Fibroblast of lung (primary cell): ENCODE measurements around the gene SLC25A44.

ENCODE experiments used
- EZH2 ChIP-seq: IDR thresholded peaks from 2 replicates; pipeline ENCODE4 v1.5.1; 2012; ENCODE audit warnings: low read length, control low read depth, mild to moderate bottlenecking; ENCODE audit errors: missing control alignments
- TF ChIP-seq, protein P1 (sequence below), 2 donors: IDR thresholded peaks in 1 of 2; conservative IDR thresholded peaks in 1 of 2; 1 replicate in 1 of 2; 2 replicates in 1 of 2; pipeline ENCODE4 v1.5.1; 2011 to 2012; ENCODE audit warnings: low read length in 2 of 2, control low read depth in 1 of 2, inconsistent platforms in 1 of 2, low read depth in 1 of 2, mild to moderate bottlenecking in 1 of 2

DNA sequence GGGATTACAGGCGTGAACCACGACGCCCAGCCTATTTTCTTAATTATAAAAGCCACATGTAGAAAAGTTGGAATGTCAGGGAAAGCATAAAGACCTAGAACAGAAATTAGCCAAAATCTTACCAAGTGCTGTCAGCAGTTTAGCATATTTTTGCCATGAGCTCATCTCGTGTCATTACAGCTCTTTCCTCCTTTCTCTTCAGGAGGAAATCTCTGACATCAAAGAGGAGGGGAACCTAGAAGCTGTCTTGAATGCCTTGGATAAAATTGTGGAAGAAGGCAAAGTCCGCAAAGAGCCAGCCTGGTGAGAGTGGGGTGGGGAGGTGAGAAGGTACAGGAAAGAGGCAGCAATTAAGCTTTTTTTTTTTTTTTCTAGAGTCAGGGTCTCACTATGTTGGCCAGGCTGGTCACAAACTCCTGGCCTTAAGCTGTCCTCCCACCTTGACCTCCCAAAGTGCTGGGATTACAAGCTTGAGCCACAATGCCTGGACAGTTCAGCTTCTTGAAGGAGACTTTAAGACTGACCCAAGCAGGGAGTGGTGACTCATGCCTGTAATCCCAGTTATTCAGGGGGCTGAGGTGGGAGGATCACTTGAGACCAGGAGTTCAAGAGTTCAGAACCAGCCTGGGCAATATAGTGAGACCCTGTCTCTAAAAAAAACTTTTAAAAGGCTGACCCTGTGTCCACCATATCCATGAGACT, 39.7 kb downstream of the SLC25A44 start:
- TF ChIP-seq, protein P1, sequence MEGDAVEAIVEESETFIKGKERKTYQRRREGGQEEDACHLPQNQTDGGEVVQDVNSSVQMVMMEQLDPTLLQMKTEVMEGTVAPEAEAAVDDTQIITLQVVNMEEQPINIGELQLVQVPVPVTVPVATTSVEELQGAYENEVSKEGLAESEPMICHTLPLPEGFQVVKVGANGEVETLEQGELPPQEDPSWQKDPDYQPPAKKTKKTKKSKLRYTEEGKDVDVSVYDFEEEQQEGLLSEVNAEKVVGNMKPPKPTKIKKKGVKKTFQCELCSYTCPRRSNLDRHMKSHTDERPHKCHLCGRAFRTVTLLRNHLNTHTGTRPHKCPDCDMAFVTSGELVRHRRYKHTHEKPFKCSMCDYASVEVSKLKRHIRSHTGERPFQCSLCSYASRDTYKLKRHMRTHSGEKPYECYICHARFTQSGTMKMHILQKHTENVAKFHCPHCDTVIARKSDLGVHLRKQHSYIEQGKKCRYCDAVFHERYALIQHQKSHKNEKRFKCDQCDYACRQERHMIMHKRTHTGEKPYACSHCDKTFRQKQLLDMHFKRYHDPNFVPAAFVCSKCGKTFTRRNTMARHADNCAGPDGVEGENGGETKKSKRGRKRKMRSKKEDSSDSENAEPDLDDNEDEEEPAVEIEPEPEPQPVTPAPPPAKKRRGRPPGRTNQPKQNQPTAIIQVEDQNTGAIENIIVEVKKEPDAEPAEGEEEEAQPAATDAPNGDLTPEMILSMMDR (conservative IDR thresholded peaks at IDR 0.05 in 1 of 2, IDR thresholded peaks at IDR 0.05 in 1 of 2; ENCODE audit: low read depth in 1 of 2, low read length in 2 of 2) = no peak
- no peak for TF ChIP-seq EZH2
